BLaER1 treated with 17β-estradiol and CSF1 and Interleukin-3, amounts not matched to agents 10 nM and 100 nM (cell line): Measurements from ENCODE around the gene PLD1.
"Not testable (repeated sequence)": the region's sequence is repeated elsewhere in the genome, so short reads cannot be mapped to it uniquely, and the experiment has no call there.

Experiments used
- H3K27ac ChIP-seq, 11 experiments: shearing (Covaris generic); formaldehyde crosslinking; 2 replicates each; pipeline ENCODE4 v1.8.1; 2022
- H3K27me3 ChIP-seq, 11 experiments: shearing (Covaris generic); formaldehyde crosslinking; 2 replicates each; pipeline ENCODE4 v1.8.1; 2022
- H3K36me3 ChIP-seq, 11 experiments: shearing (Covaris generic); formaldehyde crosslinking; 2 replicates each; pipeline ENCODE4 v1.8.1; 2022
- H3K4me1 ChIP-seq, 10 experiments: shearing (Covaris generic); formaldehyde crosslinking; 2 replicates each; pipeline ENCODE4 v1.8.1; 2022
- H3K4me2 ChIP-seq, 11 experiments: shearing (Covaris generic); formaldehyde crosslinking; 2 replicates each; pipeline ENCODE4 v1.8.1; 2022
- H3K4me3 ChIP-seq, 10 experiments: shearing (Covaris generic); formaldehyde crosslinking; 2 replicates each; pipeline ENCODE4 v1.8.1; 2022
- H3K9ac ChIP-seq, 11 experiments: shearing (Covaris generic); formaldehyde crosslinking; 2 replicates each; pipeline ENCODE4 v1.8.1; 2022
- H3K9me3 ChIP-seq, 11 experiments: shearing (Covaris generic); formaldehyde crosslinking; replicated peaks in 1 of 11; 2 replicates each; pipeline ENCODE4 v1.8.1; 2022
- H4K20me1 ChIP-seq, 11 experiments: shearing (Covaris generic); formaldehyde crosslinking; 2 replicates each; pipeline ENCODE4 v1.8.1; 2022
- Cebpa-rat ChIP-seq, 11 experiments: shearing (Covaris generic); IDR thresholded peaks; 2 replicates each; pipeline ENCODE4 v1.8.1; 2022

PLD1 gene

GRCh38 chr3:171640520-171641412 is 169.5 kb downstream of the PLD1 start:
- Histone ChIP-seq H3K36me3 (peaks cover 0 to 27% (median 0%) of the 10 kb centered on the region in 11 experiments; a peak in 4 of 22 replicates), H3K9me3 (peaks cover 0 to 5% (median 0%) of the 10 kb centered on the region in 11 experiments; a peak in 2 of 22 replicates), H3K27me3 (no peaks in the 10 kb centered on the region), H4K20me1 (no peaks in the 10 kb centered on the region), H3K9ac (no peak overlapping the region), H3K27ac (no peak overlapping the region), H3K4me2 (no peak overlapping the region), H3K4me1 (no peaks in the 10 kb centered on the region), H3K4me3 (no peak overlapping the region)
- TF ChIP-seq Cebpa-rat (IDR thresholded peaks at IDR 0.05) = no peak

- TF ChIP-seq Cebpa-rat (IDR thresholded peaks at IDR 0.05) = no peak
- no peak overlapping the region for H3K4me3 ChIP-seq
- no peak overlapping the region for H3K9ac ChIP-seq
- no peaks in the 10 kb centered on the region for H3K27me3 ChIP-seq
- H3K9me3 ChIP-seq = no peaks in the 10 kb centered on the region
- H3K4me2 ChIP-seq = no peak overlapping the region
- no peaks in the 10 kb centered on the region for H4K20me1 ChIP-seq
- H3K36me3 ChIP-seq = peaks cover 0 to 16% (median 0%) of the 10 kb centered on the region in 11 experiments; a peak in 4 of 22 replicates
- no peaks in the 10 kb centered on the region for H3K4me1 ChIP-seq
- H3K27ac ChIP-seq = no peak overlapping the region
Observed at GRCh38 chr3:171636666-171637065, 173.6 kb downstream of the PLD1 start.

- Histone ChIP-seq H3K4me2 (no peak overlapping the region), H3K27ac (no peak overlapping the region), H4K20me1 (no peaks in the 10 kb centered on the region), H3K27me3 (no peaks in the 10 kb centered on the region), H3K36me3 (peaks cover 0 to 4% (median 0%) of the 10 kb centered on the region in 11 experiments; a peak in 4 of 22 replicates), H3K9me3 (no peaks in the 10 kb centered on the region), H3K4me1 (no peaks in the 10 kb centered on the region), H3K4me3 (no peak overlapping the region), H3K9ac (no peak overlapping the region)
- no peak for TF ChIP-seq Cebpa-rat (IDR thresholded peaks at IDR 0.05)
Observed at GRCh38 chr3:171632766-171633165, 177.5 kb downstream of the PLD1 start.

- not testable (repeated sequence) for H3K4me3 ChIP-seq, H4K20me1 ChIP-seq, H3K9ac ChIP-seq, H3K9me3 ChIP-seq, H3K27me3 ChIP-seq, H3K4me2 ChIP-seq, H3K27ac ChIP-seq, H3K4me1 ChIP-seq, H3K36me3 ChIP-seq
Observed at GRCh38 chr3:171626799-171627198, 183.5 kb downstream of the PLD1 start.

GRCh38 chr3:171622126-171622525 is 188.2 kb downstream of the PLD1 start:
- H3K4me3 ChIP-seq = no peak overlapping the region
- H3K27me3 ChIP-seq = no peaks in the 10 kb centered on the region
- no peak overlapping the region for H3K9ac ChIP-seq
- no peak overlapping the region for H3K27ac ChIP-seq
- H3K4me1 ChIP-seq = no peaks in the 10 kb centered on the region
- no peaks in the 10 kb centered on the region for H3K9me3 ChIP-seq
- no peaks in the 10 kb centered on the region for H4K20me1 ChIP-seq
- H3K36me3 ChIP-seq = peaks cover 0 to 30% (median 0%) of the 10 kb centered on the region in 11 experiments; a peak in 4 of 22 replicates
- no peak for TF ChIP-seq Cebpa-rat (IDR thresholded peaks at IDR 0.05)
- H3K4me2 ChIP-seq = no peak overlapping the region

GRCh38 chr3:171620825-171621434 is 189.4 kb downstream of the PLD1 start:
- no peaks in the 10 kb centered on the region for H4K20me1 ChIP-seq
- TF ChIP-seq Cebpa-rat (IDR thresholded peaks at IDR 0.05) = no peak
- no peaks in the 10 kb centered on the region for H3K27me3 ChIP-seq
- H3K4me2 ChIP-seq = no peak overlapping the region
- H3K9ac ChIP-seq = no peak overlapping the region
- H3K27ac ChIP-seq = no peak overlapping the region
- no peaks in the 10 kb centered on the region for H3K4me1 ChIP-seq
- H3K36me3 ChIP-seq = peaks cover 0 to 42% (median 0%) of the 10 kb centered on the region in 11 experiments; a peak in 4 of 22 replicates
- no peak overlapping the region for H3K4me3 ChIP-seq
- H3K9me3 ChIP-seq = no peaks in the 10 kb centered on the region

- Histone ChIP-seq H3K9ac (no peak overlapping the region), H3K4me1 (no peaks in the 10 kb centered on the region), H3K36me3 (peaks cover 0 to 64% (median 0%) of the 10 kb centered on the region in 11 experiments; a peak in 5 of 22 replicates), H3K27me3 (no peaks in the 10 kb centered on the region), H3K4me3 (no peak overlapping the region), H3K27ac (no peak overlapping the region), H4K20me1 (no peaks in the 10 kb centered on the region), H3K9me3 (no peaks in the 10 kb centered on the region), H3K4me2 (no peak overlapping the region)
- TF ChIP-seq Cebpa-rat (IDR thresholded peaks at IDR 0.05) = no peak
Observed at GRCh38 chr3:171616798-171617197, 193.5 kb downstream of the PLD1 start.

- H3K36me3 ChIP-seq = peaks cover 0 to 70% (median 0%) of the 10 kb centered on the region in 11 experiments; a peak in 5 of 22 replicates
- no peak overlapping the region for H3K4me2 ChIP-seq
- H3K27ac ChIP-seq = no peak overlapping the region
- no peak overlapping the region for H3K4me3 ChIP-seq
- no peaks in the 10 kb centered on the region for H3K9me3 ChIP-seq
- H3K9ac ChIP-seq = no peak overlapping the region
- TF ChIP-seq Cebpa-rat (IDR thresholded peaks at IDR 0.05) = no peak
- no peaks in the 10 kb centered on the region for H3K27me3 ChIP-seq
- no peaks in the 10 kb centered on the region for H4K20me1 ChIP-seq
- H3K4me1 ChIP-seq = no peaks in the 10 kb centered on the region
Observed at GRCh38 chr3:171615686-171616085, 194.6 kb downstream of the PLD1 start.

- peaks cover 0 to 71% (median 0%) of the 10 kb centered on the region in 11 experiments; a peak in 5 of 22 replicates for H3K36me3 ChIP-seq
- H3K4me2 ChIP-seq = no peak overlapping the region
- H3K27me3 ChIP-seq = no peaks in the 10 kb centered on the region
- H3K9me3 ChIP-seq = no peaks in the 10 kb centered on the region
- TF ChIP-seq Cebpa-rat (IDR thresholded peaks at IDR 0.05) = no peak
- no peak overlapping the region for H3K27ac ChIP-seq
- H4K20me1 ChIP-seq = no peaks in the 10 kb centered on the region
- H3K4me3 ChIP-seq = no peak overlapping the region
- no peaks in the 10 kb centered on the region for H3K4me1 ChIP-seq
- no peak overlapping the region for H3K9ac ChIP-seq
Observed at GRCh38 chr3:171615281-171615680, 195.0 kb downstream of the PLD1 start.
